Prostate gland (tissue), 2 donors: ENCODE measurements around the gene CNEP1R1. TPM values are rescaled to one million over a fixed set of nuclear protein-coding genes. Genes with fewer than 3 reads are reported as not detected.

Source experiments
- DNase-seq: peaks from one replicate; pipeline ENCODE4 v3.0.0-alpha.2; 2019; ENCODE audit warnings: low spot score
- H3K27ac ChIP-seq, 2 donors: fragments of 200-600 bp; sonication (generic); 2 replicates each; pipeline ENCODE4 v1.5.1; 2017 to 2019
- H3K27me3 ChIP-seq: fragments of 200-600 bp; sonication (generic); replicated peaks from 2 replicates; pipeline ENCODE4 v1.5.1; 2019; ENCODE audit not compliant: insufficient read depth
- H3K36me3 ChIP-seq, 2 donors: fragments of 200-600 bp; sonication (generic); 1 replicate in 1 of 2; 2 replicates in 1 of 2; pipeline versions ENCODE4 v1.5.1 to v1.8.1; 2017 to 2019
- H3K4me1 ChIP-seq: fragments of 200-600 bp; sonication (generic); replicated peaks from 2 replicates; pipeline ENCODE4 v1.5.1; 2019
- H3K4me3 ChIP-seq, 2 donors: fragments of 200-600 bp; sonication (generic); 2 replicates each; pipeline ENCODE4 v1.5.1; 2017 to 2019
- H3K9me3 ChIP-seq: fragments of 200-600 bp; sonication (generic); 2 replicates; pipeline ENCODE4 v1.5.1; 2017
- CTCF ChIP-seq, 4 experiments: fragments of 200-600 bp in 2 of 4; fragments of 450-650 bp in 2 of 4; sonication (generic) in 2 of 4; IDR thresholded peaks; 1 replicate in 3 of 4; 2 replicates in 1 of 4; pipeline ENCODE4 v1.5.1; 2016 to 2019; ENCODE audit warnings: antibody characterized with exemption in 4 of 4, mild to moderate bottlenecking in 2 of 4, moderate library complexity in 2 of 4
- POLR2A ChIP-seq: fragments of 450-650 bp; IDR thresholded peaks from one replicate; pipeline ENCODE4 v1.6.1; 2016; ENCODE audit warnings: antibody characterized with exemption, mild to moderate bottlenecking
- POLR2AphosphoS5 ChIP-seq: sonication (generic); formaldehyde crosslinking; IDR thresholded peaks from one replicate; pipeline ENCODE4 v1.6.1; 2017; ENCODE audit warnings: antibody characterized with exemption
- WGBS: methylation state at CpG from one replicate; pipeline ENCODE4 v1.1.5; 2018; 5-methylcytosine and 5-hydroxymethylcytosine counted together
- intact Hi-C: fragments of 100-400 bp; cut with DNase I; formaldehyde crosslinking; loops from one replicate; pipeline ENCODE4 v1.14.2; 2022
- total RNA-seq, 2 donors: library from RNA; depleted of rRNA; stranded (reverse); fragments of >200 nt; gene quantifications; one replicate each; pipeline ENCODE4 v1.1.0, GENCODE V29; 2016

CNEP1R1 gene
- total RNA-seq, 2 donors from 2014 or later: 9.7 to 41.9 TPM

GRCh38 chr16:50072730-50073129, 47.7 kb downstream of the CNEP1R1 start:
- TF ChIP-seq POLR2A (no peak), CTCF (IDR thresholded peaks at IDR 0.05) (no peak), POLR2AphosphoS5 (no peak)
- no peaks in the 10 kb centered on the region for H3K36me3 ChIP-seq
- no peaks in the 10 kb centered on the region for H3K9me3 ChIP-seq
- WGBS: 96% methylated on average over 5 of the region's 5 CpGs
- intact Hi-C loops: no loop called here
- no peak overlapping the region for H3K4me3 ChIP-seq
- H3K27ac ChIP-seq: no peak overlapping the region
- no peak for DNase-seq
- no peaks in the 10 kb centered on the region for H3K4me1 ChIP-seq
- no peaks in the 10 kb centered on the region for H3K27me3 ChIP-seq

- no peaks in the 10 kb centered on the region for H3K27me3 ChIP-seq
- TF ChIP-seq POLR2A: no peak
- no peak for TF ChIP-seq CTCF (IDR thresholded peaks at IDR 0.05)
- TF ChIP-seq POLR2AphosphoS5: no peak
- H3K27ac ChIP-seq: no peak overlapping the region
- intact Hi-C loops: no loop called here
- H3K4me1 ChIP-seq: no peaks in the 10 kb centered on the region
- H3K4me3 ChIP-seq: no peak overlapping the region
- no peaks in the 10 kb centered on the region for H3K9me3 ChIP-seq
- H3K36me3 ChIP-seq: no peaks in the 10 kb centered on the region
- 75% methylated on average over 9 of the region's 9 CpGs for WGBS
- no peak for DNase-seq
Observed at GRCh38 chr16:50079397-50080140, 54.5 kb downstream of the CNEP1R1 start.

GRCh38 chr16:50081428-50082018, 56.5 kb downstream of the CNEP1R1 start:
- Histone ChIP-seq H3K27ac (no peak overlapping the region), H3K4me3 (no peak overlapping the region), H3K27me3 (no peaks in the 10 kb centered on the region), H3K36me3 (no peaks in the 10 kb centered on the region), H3K9me3 (no peaks in the 10 kb centered on the region), H3K4me1 (no peaks in the 10 kb centered on the region)
- no peak for DNase-seq
- WGBS: 87% methylated on average over 7 of the region's 7 CpGs
- no peak for TF ChIP-seq POLR2AphosphoS5
- TF ChIP-seq CTCF (IDR thresholded peaks at IDR 0.05): no peak
- TF ChIP-seq POLR2A: no peak
- intact Hi-C loops: no loop called here

- intact Hi-C loops: no loop called here
- 74% methylated on average over 8 of the region's 8 CpGs for WGBS
Observed at GRCh38 chr16:50083996-50084395, 59.0 kb downstream of the CNEP1R1 start.

More at GRCh38 chr16:50083996-50084395, 59.0 kb downstream of the CNEP1R1 start:
- Histone ChIP-seq H3K4me1 (no peaks in the 10 kb centered on the region), H3K36me3 (no peaks in the 10 kb centered on the region), H3K9me3 (no peaks in the 10 kb centered on the region), H3K4me3 (no peak overlapping the region), H3K27ac (no peak overlapping the region), H3K27me3 (no peaks in the 10 kb centered on the region)
- no peak for TF ChIP-seq CTCF (IDR thresholded peaks at IDR 0.05)
- no peak for TF ChIP-seq POLR2AphosphoS5
- TF ChIP-seq POLR2A: no peak
- no peak for DNase-seq
